ENCODE measurements around the gene TET3. TPM values are rescaled to one million over a fixed set of nuclear protein-coding genes. Genes with fewer than 3 reads are reported as not detected.

The TET3 gene
- total and polyA plus RNA-seq, 9 of the 15 experiments (the other 6 are each of a cell fraction or from before 2014, with no cell fraction given), result 0.35 to 16.3 (median 5.5) TPM

- TF ChIP-seq ZNF445 (CRISPR knock-in tag; IDR thresholded peaks at IDR 0.05; ENCODE audit: low read depth) (no peak), RFX1 (IDR thresholded peaks at IDR 0.05) (no peak), TAF7 (tag; IDR thresholded peaks at IDR 0.05) (no peak), ZNF780A (CRISPR knock-in tag; IDR thresholded peaks at IDR 0.05) (no peak), ZNF232 (CRISPR knock-in tag; IDR thresholded peaks at IDR 0.05) (0 out of 2 replicates have a peak, but pooled peaks have one; percentile 58), XRCC4 (IDR thresholded peaks at IDR 0.05; ENCODE audit: extremely low read depth, insufficient read depth, insufficient read length) (no peak), FOXP1 (CRISPR knock-in tag; IDR thresholded peaks at IDR 0.05) (0 out of 2 replicates have a peak, but pooled peaks have one; percentile 24), POLR2A (conservative IDR thresholded peaks at IDR 0.05) (0 out of 2 replicates have a peak, but pooled peaks have one; percentile 33), MTA2 (IDR thresholded peaks at IDR 0.05; ENCODE audit: low read depth) (no peak), ZNF3 (CRISPR knock-in tag; IDR thresholded peaks at IDR 0.05) (no peak), SMAD3 (CRISPR knock-in tag; conservative IDR thresholded peaks at IDR 0.05) (no peak), ZNF23 (CRISPR knock-in tag; IDR thresholded peaks at IDR 0.05) (no peak), SMARCB1 (IDR thresholded peaks at IDR 0.05; ENCODE audit: insufficient read length, low read depth) (no peak), TEAD1 (CRISPR knock-in tag; IDR thresholded peaks at IDR 0.05) (0 out of 4 replicates have a peak, but pooled peaks of 1 of the 2 experiments have one; percentile 26), ARID4B (CRISPR knock-in tag; IDR thresholded peaks at IDR 0.05) (0 out of 2 replicates have a peak, but pooled peaks have one; percentile 33), CHAMP1 (IDR thresholded peaks at IDR 0.05) (no peak), ZBTB33 (CRISPR knock-in tag; IDR thresholded peaks at IDR 0.05) (no peak), HMG20B (CRISPR knock-in tag; IDR thresholded peaks at IDR 0.05) (no peak)
Observed at GRCh38 chr2:73983322-73984202, 1.1 kb upstream of the TET3 start (continued).

Data from K562 (cell line).